Aorta (tissue), 5 donors: Measurements from ENCODE around the gene TBC1D21. TPM values are rescaled to one million over a fixed set of nuclear protein-coding genes. Genes with fewer than 3 reads are reported as not detected.

ENCODE experiments used
- ATAC-seq: fragments of 200-7000 bp; cut with Tn5 transposase; one replicate; pipeline ENCODE4 v1.9.1; 2022; ENCODE audit warnings: moderate library complexity; ENCODE audit not compliant: low FRiP score
- DNase-seq, 2 donors: peaks; one replicate each; pipeline ENCODE4 v3.0.0-alpha.2; 2020
- H3K27ac ChIP-seq, 2 donors: one replicate each; pipeline ENCODE4 v1.5.1; 2013; ENCODE audit warnings: low read length in 2 of 2, mild to moderate bottlenecking in 2 of 2, moderate library complexity in 2 of 2, control low read depth in 1 of 2, inconsistent platforms in 1 of 2, low read depth in 1 of 2
- H3K27me3 ChIP-seq, 2 donors: one replicate each; pipeline ENCODE4 v1.6.1; 2013; ENCODE audit warnings: control low read depth in 1 of 2, low read length in 1 of 2, mild to moderate bottlenecking in 1 of 2, moderate library complexity in 1 of 2; ENCODE audit not compliant: insufficient read depth in 2 of 2, control insufficient read depth in 1 of 2
- H3K36me3 ChIP-seq, 2 donors: one replicate each; pipeline ENCODE4 v1.6.1; 2013; ENCODE audit warnings: control low read depth in 1 of 2, low read length in 1 of 2, mild to moderate bottlenecking in 1 of 2; ENCODE audit not compliant: insufficient read depth in 2 of 2, control insufficient read depth in 1 of 2
- H3K4me1 ChIP-seq, 2 donors: one replicate each; pipeline ENCODE4 v1.6.1; 2013; ENCODE audit warnings: low read length in 2 of 2, control low read depth in 1 of 2, mild to moderate bottlenecking in 1 of 2, moderate library complexity in 1 of 2; ENCODE audit not compliant: insufficient read depth in 2 of 2, control insufficient read depth in 1 of 2
- H3K4me3 ChIP-seq, 2 donors: one replicate each; pipeline ENCODE4 v1.5.1; 2013; ENCODE audit warnings: low read length in 2 of 2, control low read depth in 1 of 2, mild to moderate bottlenecking in 1 of 2
- H3K9me3 ChIP-seq: one replicate; pipeline ENCODE4 v1.6.1; 2013; ENCODE audit warnings: mild to moderate bottlenecking, low read length; ENCODE audit not compliant: control insufficient read depth
- WGBS, 2 donors: extraction: QIAGEN DNeasy Blood & Tissue Kit; methylation state at CpG; one replicate each; pipeline ENCODE4 v1.1.7; 2013; 5-methylcytosine and 5-hydroxymethylcytosine counted together
- intact Hi-C, 2 donors: fragments of 100-400 bp; cut with DNase I; formaldehyde crosslinking; loops; one replicate each; pipeline versions ENCODE4 v1.14.2 to v1.15.0; 2022
- polyA plus RNA-seq, 2 donors: library from polyadenylated mRNA; stranded (reverse); fragments of 200-250 nt; gene quantifications; one replicate each; pipeline ENCODE4 v1.2.3, GENCODE V29; 2013
- total RNA-seq, 2 donors: library from RNA; stranded (reverse); fragmentation: NEBNext Ultra II Directional; extraction: Animal tissue kit (Norgen Biotek cat#: 25700); gene quantifications; one replicate each; pipeline ENCODE4 v1.2.1, GENCODE V29; 2021
- donor health status: healthy with polysubstance abuse.
- donor health status: Bipolar disorder and iron deficiency.
- donor health status: DM: no; HTN: no; CAD: no.
- donor health status: DM: no; HTN: no; CAD: no.
- donor health status: DM: yes; HTN: yes; CAD: no.

The TBC1D21 gene
- total and polyA plus RNA-seq, 4 donors: not detected

DNA sequence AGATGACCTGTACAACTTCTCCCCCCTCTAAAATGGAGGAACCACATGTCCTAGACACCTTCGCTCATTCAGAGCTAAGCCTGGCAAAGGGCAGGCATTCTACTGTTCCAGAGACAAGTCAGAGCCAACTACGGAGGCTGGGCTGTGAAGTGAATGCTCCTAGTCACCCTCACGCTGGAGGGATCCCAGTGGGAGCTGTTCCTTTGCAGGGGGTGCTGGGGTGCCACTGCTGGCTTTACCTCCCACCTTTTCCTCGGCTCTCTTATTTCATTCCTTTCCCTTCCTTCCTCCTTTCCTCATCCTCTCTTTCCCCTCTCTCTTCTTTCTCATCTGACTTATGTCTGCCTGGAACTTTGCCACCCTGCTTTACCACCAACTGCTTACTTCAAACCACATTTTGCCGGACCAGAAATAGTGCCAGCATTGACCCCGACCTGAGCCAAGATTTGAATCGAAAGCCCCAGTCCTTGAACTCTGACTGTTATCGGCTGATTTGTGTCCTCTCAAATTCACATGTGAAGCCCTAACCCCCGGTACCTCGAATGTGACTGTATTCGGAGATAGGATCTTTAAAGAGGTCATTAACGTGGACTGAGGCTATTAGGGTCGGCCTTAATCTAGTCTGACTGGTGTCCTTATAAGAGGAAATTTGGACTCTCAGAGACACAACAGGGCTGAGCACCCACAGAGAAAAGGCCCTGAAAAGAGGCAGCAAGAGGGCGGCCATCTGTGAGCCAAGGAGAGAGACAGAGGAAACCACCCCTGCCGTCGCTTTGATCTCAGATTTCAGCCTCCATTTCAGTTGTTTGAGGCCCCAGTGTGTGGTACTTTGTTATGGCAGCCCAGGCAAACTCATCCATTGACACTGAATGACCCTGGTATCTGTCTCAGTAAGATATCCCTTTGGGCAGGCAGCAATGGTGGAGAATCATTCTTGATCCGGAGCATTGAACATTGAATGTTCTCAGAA, 31.3 kb upstream of the TBC1D21 start:
- DNase-seq: no peak

DNA sequence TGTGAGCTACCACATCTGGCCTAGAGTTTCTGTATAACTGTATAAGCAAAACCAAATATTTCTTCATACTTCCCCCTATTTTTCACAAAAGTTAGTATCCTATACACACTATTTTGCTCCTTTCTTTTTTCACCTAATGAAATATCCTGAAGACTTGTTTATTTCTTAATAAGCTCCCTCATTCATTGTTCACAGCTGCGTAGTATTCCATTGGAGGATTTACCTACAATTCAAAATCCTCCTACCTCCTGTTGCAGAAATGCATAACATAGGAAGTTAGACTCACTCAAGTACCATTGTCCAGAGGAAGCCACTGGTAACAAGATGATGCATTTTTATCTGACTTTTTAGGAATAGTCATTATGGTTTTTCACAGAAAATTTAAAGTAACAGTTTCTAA, 29.6 kb upstream of the TBC1D21 start:
- Histone ChIP-seq H3K36me3 (no peaks in the 10 kb centered on the region), H3K4me1 (no peaks in the 10 kb centered on the region), H3K9me3 (no peaks in the 10 kb centered on the region), H3K4me3 (no peak overlapping the region), H3K27me3 (no peaks in the 10 kb centered on the region), H3K27ac (no peak overlapping the region)
- DNase-seq (no peak), ATAC-seq (no peak)
- intact Hi-C loops: no loop called here
- 94 to 100% methylated on average over 1 of the region's 1 CpG for WGBS, 2 donors

More for the DNA sequence above, 31.3 kb upstream of the TBC1D21 start:
- Histone ChIP-seq H3K27me3 (no peaks in the 10 kb centered on the region), H3K9me3 (no peaks in the 10 kb centered on the region), H3K4me1 (no peaks in the 10 kb centered on the region), H3K27ac (no peak overlapping the region), H3K36me3 (no peaks in the 10 kb centered on the region), H3K4me3 (no peak overlapping the region)
- WGBS, 2 donors: 60 to 67% methylated on average over 17 of the region's 17 CpGs
- intact Hi-C loops: no loop called here
- ATAC-seq: no peak

DNA sequence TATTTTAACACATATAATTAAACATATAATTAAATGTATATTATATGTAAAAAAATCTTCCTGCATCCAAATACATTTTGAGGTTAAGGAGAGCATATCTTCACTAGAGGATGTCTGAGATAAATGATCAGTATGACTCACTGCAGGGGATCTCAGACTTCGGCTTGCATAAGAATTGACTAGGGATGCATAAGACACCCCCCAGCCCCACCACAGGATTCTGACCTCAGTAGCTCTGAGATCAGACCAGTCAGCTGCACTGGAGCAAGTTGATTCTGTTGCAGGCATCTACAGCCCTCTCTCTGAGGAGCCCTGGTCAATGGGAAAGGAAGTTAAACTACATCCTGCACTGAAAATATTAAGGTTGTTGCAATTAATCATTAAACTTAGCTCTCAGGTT, 29.0 kb upstream of the TBC1D21 start:
- intact Hi-C loops: no loop called here
- no peaks in the 10 kb centered on the region for H3K27me3 ChIP-seq
- 63 to 64% methylated on average over 1 of the region's 1 CpG for WGBS, 2 donors
- H3K27ac ChIP-seq: no peak overlapping the region
- ATAC-seq (no peak), DNase-seq (no peak)
- no peak overlapping the region for H3K4me3 ChIP-seq
- no peaks in the 10 kb centered on the region for H3K4me1 ChIP-seq
- H3K36me3 ChIP-seq: no peaks in the 10 kb centered on the region
- H3K9me3 ChIP-seq: no peaks in the 10 kb centered on the region

DNA sequence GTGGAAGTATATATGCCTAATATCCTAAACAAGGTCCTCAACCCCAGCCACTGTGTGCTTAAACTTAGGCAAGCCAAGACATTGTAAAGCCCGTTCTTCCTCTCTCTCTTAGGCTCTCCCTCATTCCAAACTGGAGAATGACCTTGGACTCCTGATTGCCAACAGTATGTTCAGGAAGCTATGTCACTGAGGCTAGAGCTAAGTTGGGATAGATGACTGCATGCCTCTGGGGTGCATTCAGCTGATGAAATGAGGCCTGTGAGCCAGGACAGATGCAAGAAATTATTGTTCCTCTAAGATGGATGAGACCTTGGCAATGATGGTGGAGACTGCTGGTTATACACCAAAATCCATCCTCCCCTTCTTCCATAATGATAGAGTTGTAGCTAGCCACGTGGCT, 27.9 kb upstream of the TBC1D21 start:
- Histone ChIP-seq H3K36me3 (no peaks in the 10 kb centered on the region), H3K4me3 (no peak overlapping the region), H3K9me3 (no peaks in the 10 kb centered on the region), H3K27me3 (no peaks in the 10 kb centered on the region), H3K27ac (no peak overlapping the region), H3K4me1 (no peaks in the 10 kb centered on the region)
- intact Hi-C loops: no loop called here
- no peak for DNase-seq
- 65 to 71% methylated on average over 2 of the region's 2 CpGs for WGBS, 2 donors
- no peak for ATAC-seq

- Histone ChIP-seq H3K4me1 (no peaks in the 10 kb centered on the region), H3K9me3 (no peaks in the 10 kb centered on the region), H3K27ac (no peak overlapping the region), H3K36me3 (no peaks in the 10 kb centered on the region), H3K27me3 (no peaks in the 10 kb centered on the region), H3K4me3 (no peak overlapping the region)
- DNase-seq (no peak), ATAC-seq (no peak)
- intact Hi-C loops: no loop called here
- 81 to 82% methylated on average over 3 of the region's 3 CpGs for WGBS, 2 donors
Measured at GRCh38 chr15:73845907-73846306, 27.5 kb upstream of the TBC1D21 start.

DNA sequence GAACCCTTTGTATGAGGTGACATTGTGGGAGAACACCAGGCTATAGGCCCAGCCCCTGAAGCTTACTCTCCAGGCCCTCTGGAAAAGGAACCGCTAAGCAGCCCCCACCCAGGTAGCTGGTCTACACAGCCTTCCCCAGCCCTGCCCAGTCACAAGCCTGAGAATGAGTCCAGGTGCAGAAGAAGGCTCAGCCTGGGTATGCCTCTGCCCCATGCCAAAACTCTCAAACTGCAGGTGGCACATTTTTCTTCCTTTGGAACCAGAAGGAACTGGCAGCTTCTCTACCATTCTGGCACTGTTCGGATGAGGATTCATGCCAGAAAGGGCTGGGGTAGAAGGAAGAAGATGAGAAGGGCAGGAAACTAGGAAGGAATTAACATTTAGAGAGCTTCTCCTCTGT, 23.7 kb upstream of the TBC1D21 start:
- Histone ChIP-seq H3K27ac (no peak overlapping the region), H3K27me3 (no peaks in the 10 kb centered on the region), H3K4me3 (no peak overlapping the region), H3K4me1 (no peaks in the 10 kb centered on the region), H3K9me3 (no peaks in the 10 kb centered on the region), H3K36me3 (no peaks in the 10 kb centered on the region)
- no peak for ATAC-seq
- WGBS, 2 donors: 83 to 91% methylated on average over 2 of the region's 2 CpGs
- intact Hi-C loops: no loop called here
- DNase-seq: no peak

- Histone ChIP-seq H3K36me3 (no peaks in the 10 kb centered on the region), H3K27ac (no peak overlapping the region), H3K4me3 (no peak overlapping the region), H3K9me3 (no peaks in the 10 kb centered on the region), H3K27me3 (no peaks in the 10 kb centered on the region), H3K4me1 (no peaks in the 10 kb centered on the region)
- ATAC-seq: no peak
- 47 to 58% methylated on average over 1 of the region's 1 CpG for WGBS, 2 donors
- DNase-seq: no peak
- intact Hi-C loops: no loop called here
Measured at GRCh38 chr15:73850228-73850627, 23.1 kb upstream of the TBC1D21 start.

GRCh38 chr15:73851689-73852088, 21.7 kb upstream of the TBC1D21 start:
- no peaks in the 10 kb centered on the region for H3K9me3 ChIP-seq
- DNase-seq: no peak
- ATAC-seq: no peak
- no peaks in the 10 kb centered on the region for H3K36me3 ChIP-seq
- H3K4me1 ChIP-seq: no peaks in the 10 kb centered on the region
- H3K27me3 ChIP-seq: no peaks in the 10 kb centered on the region
- no peak overlapping the region for H3K4me3 ChIP-seq
- intact Hi-C loops: no loop called here
- WGBS, 2 donors: 16 to 23% methylated on average over 4 of the region's 4 CpGs
- no peak overlapping the region for H3K27ac ChIP-seq

GRCh38 chr15:73852507-73852906, 20.9 kb upstream of the TBC1D21 start:
- Histone ChIP-seq H3K4me1 (no peaks in the 10 kb centered on the region), H3K4me3 (no peak overlapping the region), H3K9me3 (no peaks in the 10 kb centered on the region), H3K27me3 (no peaks in the 10 kb centered on the region), H3K27ac (no peak overlapping the region), H3K36me3 (no peaks in the 10 kb centered on the region)
- ATAC-seq (no peak), DNase-seq (no peak)
- intact Hi-C loops: no loop called here
- 74 to 76% methylated on average over 5 of the region's 5 CpGs for WGBS, 2 donors
